ENCODE results near the gene TXNIP.

The TXNIP gene

GRCh38 chr1:145963265-145964019 is 32.9 kb downstream of the TXNIP start:
- no peak for DNase-seq (ENCODE audit: low read depth, low spot score)

- no peak for DNase-seq (ENCODE audit: low read depth, low spot score)
Observed at GRCh38 chr1:145962157-145963102, 33.9 kb downstream of the TXNIP start.

- no peak for DNase-seq (ENCODE audit: low read depth, low spot score)
Observed at GRCh38 chr1:145961425-145962156, 34.8 kb downstream of the TXNIP start.

- no peak for DNase-seq (ENCODE audit: low read depth, low spot score)
Observed at GRCh38 chr1:145961109-145961424, 35.3 kb downstream of the TXNIP start.

GRCh38 chr1:145960468-145961108 is 35.8 kb downstream of the TXNIP start:
- no peak for DNase-seq (ENCODE audit: low read depth, low spot score)

- DNase-seq (ENCODE audit: low read depth, low spot score): no peak
Observed at GRCh38 chr1:145959957-145960467, 36.4 kb downstream of the TXNIP start.

- DNase-seq (ENCODE audit: low read depth, low spot score): no peak
Observed at GRCh38 chr1:145959333-145959732, 37.0 kb downstream of the TXNIP start.

- DNase-seq (ENCODE audit: low read depth, low spot score): no peak
Observed at GRCh38 chr1:145958734-145959133, 37.6 kb downstream of the TXNIP start.

- peak; percentile 87 for DNase-seq (ENCODE audit: low read depth, low spot score)
Observed at GRCh38 chr1:145957443-145958319, 38.7 kb downstream of the TXNIP start, which contains the start of gene LIX1L. LIX1L (minus strand) TSS chr1:145958017; CDS start chr1:145957927, 90 bp downstream.

GRCh38 chr1:145956781-145957442 is 39.5 kb downstream of the TXNIP start:
- no peak for DNase-seq (ENCODE audit: low read depth, low spot score)

- no peak for DNase-seq (ENCODE audit: low read depth, low spot score)
Observed at GRCh38 chr1:145956361-145956760, 40.0 kb downstream of the TXNIP start.

GRCh38 chr1:145955436-145955835 is 40.9 kb downstream of the TXNIP start:
- DNase-seq (ENCODE audit: low read depth, low spot score): no peak

GRCh38 chr1:145953861-145954260 is 42.5 kb downstream of the TXNIP start:
- no peak for DNase-seq (ENCODE audit: low read depth, low spot score)

GRCh38 chr1:145952903-145953302 is 43.5 kb downstream of the TXNIP start:
- DNase-seq (ENCODE audit: low read depth, low spot score): no peak

GRCh38 chr1:145951526-145951925 is 44.9 kb downstream of the TXNIP start:
- no peak for DNase-seq (ENCODE audit: low read depth, low spot score)

GRCh38 chr1:145949219-145949618 is 47.2 kb downstream of the TXNIP start:
- no peak for DNase-seq (ENCODE audit: low read depth, low spot score)

- DNase-seq (ENCODE audit: low read depth, low spot score): no peak
Observed at GRCh38 chr1:145947551-145947950, 48.8 kb downstream of the TXNIP start.

GRCh38 chr1:145946477-145946986 is 49.8 kb downstream of the TXNIP start:
- DNase-seq (ENCODE audit: low read depth, low spot score): no peak

GRCh38 chr1:145944532-145944931 is 51.8 kb downstream of the TXNIP start:
- no peak for DNase-seq (ENCODE audit: low read depth, low spot score)

- DNase-seq (ENCODE audit: low read depth, low spot score): no peak
Observed at GRCh38 chr1:145942871-145943270, 53.5 kb downstream of the TXNIP start.
